Measurements from ENCODE around the gene PPFIA1.
"Not testable (repeated sequence)": the region's sequence is repeated elsewhere in the genome, so short reads cannot be mapped to it uniquely, and the experiment has no call there.

The PPFIA1 gene

GRCh38 chr11:70383664-70384565, 113.4 kb downstream of the PPFIA1 start:
- Mint-ChIP-seq H3K4me3 (no peak overlapping the region), H3K36me3 (ENCODE audit: low read depth) (peaks cover 65% of the 10 kb centered on the region), H3K27ac (no peak overlapping the region), H3K27me3 (no peaks in the 10 kb centered on the region), H3K9me3 (no peaks in the 10 kb centered on the region), H3K4me1 (ENCODE audit: low read depth) (no peaks in the 10 kb centered on the region)
- DNase-seq = no peak

GRCh38 chr11:70384566-70385152, 114.2 kb downstream of the PPFIA1 start:
- Mint-ChIP-seq H3K4me3 (no peak overlapping the region), H3K27me3 (no peaks in the 10 kb centered on the region), H3K27ac (peak overlapping the region; percentile 33), H3K4me1 (ENCODE audit: low read depth) (no peaks in the 10 kb centered on the region), H3K9me3 (no peaks in the 10 kb centered on the region), H3K36me3 (ENCODE audit: low read depth) (peaks cover 58% of the 10 kb centered on the region)
- DNase-seq = no peak

- Mint-ChIP-seq H3K27ac (no peak overlapping the region), H3K36me3 (ENCODE audit: low read depth) (peaks cover 35% of the 10 kb centered on the region), H3K4me1 (ENCODE audit: low read depth) (no peaks in the 10 kb centered on the region), H3K9me3 (no peaks in the 10 kb centered on the region), H3K4me3 (no peak overlapping the region), H3K27me3 (peaks cover 5% of the 10 kb centered on the region)
- DNase-seq = no peak
These were observed 117.1 kb downstream of the PPFIA1 start for GRCh38 chr11:70387564-70387963.

- H3K36me3 Mint-ChIP-seq (ENCODE audit: low read depth) = peaks cover 27% of the 10 kb centered on the region
- DNase-seq = no peak
- no peak overlapping the region for H3K27ac Mint-ChIP-seq
- no peaks in the 10 kb centered on the region for H3K4me1 Mint-ChIP-seq (ENCODE audit: low read depth)
- H3K4me3 Mint-ChIP-seq = no peak overlapping the region
- no peaks in the 10 kb centered on the region for H3K9me3 Mint-ChIP-seq
- peaks cover 14% of the 10 kb centered on the region for H3K27me3 Mint-ChIP-seq
These were observed 118.7 kb downstream of the PPFIA1 start for GRCh38 chr11:70389201-70389600.

- H3K4me1 Mint-ChIP-seq (ENCODE audit: low read depth); H3K9me3 Mint-ChIP-seq; DNase-seq; H3K27ac Mint-ChIP-seq; H3K4me3 Mint-ChIP-seq: not testable (repeated sequence)
- Mint-ChIP-seq H3K36me3 (ENCODE audit: low read depth) (peaks cover 17% of the 10 kb centered on the region), H3K27me3 (peaks cover 24% of the 10 kb centered on the region)
These were observed 120.4 kb downstream of the PPFIA1 start for GRCh38 chr11:70390882-70391281.

GRCh38 chr11:70394211-70394950, 123.9 kb downstream of the PPFIA1 start:
- Mint-ChIP-seq H3K4me1 (ENCODE audit: low read depth) (peaks cover 13% of the 10 kb centered on the region), H3K9me3 (no peaks in the 10 kb centered on the region), H3K27me3 (peaks cover 38% of the 10 kb centered on the region)

GRCh38 chr11:70397336-70397982, 127.0 kb downstream of the PPFIA1 start:
- H3K4me1 Mint-ChIP-seq (ENCODE audit: low read depth) = peaks cover 34% of the 10 kb centered on the region

More at GRCh38 chr11:70394211-70394950, 123.9 kb downstream of the PPFIA1 start:
- no peak overlapping the region for H3K27ac Mint-ChIP-seq
- no peak for DNase-seq
- peaks cover 19% of the 10 kb centered on the region for H3K36me3 Mint-ChIP-seq (ENCODE audit: low read depth)
- no peak overlapping the region for H3K4me3 Mint-ChIP-seq

GRCh38 chr11:70397983-70398833, 127.7 kb downstream of the PPFIA1 start, which contains the start of gene CTTN:
Gene CTTN (plus strand): TSS chr11:70398529. CDS start chr11:70407298, 8,769 bp downstream.
- peaks cover 41% of the 10 kb centered on the region for H3K4me1 Mint-ChIP-seq (ENCODE audit: low read depth)
- peak within 1 kb of the TSS; percentile 89 for H3K27ac Mint-ChIP-seq
- peaks cover 59% of the 10 kb centered on the region for H3K27me3 Mint-ChIP-seq
- H3K4me3 Mint-ChIP-seq = peak within 1 kb of the TSS; percentile 82
- peaks cover 19% of the 10 kb centered on the region for H3K36me3 Mint-ChIP-seq (ENCODE audit: low read depth)
- peak; percentile 86 for DNase-seq
- no peaks in the 10 kb centered on the region for H3K9me3 Mint-ChIP-seq

More at GRCh38 chr11:70397336-70397982, 127.0 kb downstream of the PPFIA1 start:
- peak; percentile 59 for DNase-seq
- H3K27me3 Mint-ChIP-seq = peaks cover 54% of the 10 kb centered on the region
- peak overlapping the region; percentile 82 for H3K4me3 Mint-ChIP-seq
- H3K9me3 Mint-ChIP-seq = no peaks in the 10 kb centered on the region
- peak overlapping the region; percentile 89 for H3K27ac Mint-ChIP-seq
- peaks cover 19% of the 10 kb centered on the region for H3K36me3 Mint-ChIP-seq (ENCODE audit: low read depth)

- DNase-seq = no peak
- Mint-ChIP-seq H3K27ac (peak overlapping the region; percentile 33), H3K4me1 (ENCODE audit: low read depth) (peaks cover 41% of the 10 kb centered on the region), H3K4me3 (peak overlapping the region; percentile 70), H3K9me3 (no peaks in the 10 kb centered on the region), H3K27me3 (peaks cover 51% of the 10 kb centered on the region), H3K36me3 (ENCODE audit: low read depth) (peaks cover 14% of the 10 kb centered on the region)
These were observed 128.6 kb downstream of the PPFIA1 start for GRCh38 chr11:70398834-70399680.

- Mint-ChIP-seq H3K4me1 (ENCODE audit: low read depth) (peaks cover 41% of the 10 kb centered on the region), H3K9me3 (no peaks in the 10 kb centered on the region), H3K27me3 (peaks cover 47% of the 10 kb centered on the region), H3K27ac (peak overlapping the region; percentile 18), H3K4me3 (peak overlapping the region; percentile 70), H3K36me3 (ENCODE audit: low read depth) (peaks cover 14% of the 10 kb centered on the region)
- no peak for DNase-seq
These were observed 129.2 kb downstream of the PPFIA1 start for GRCh38 chr11:70399681-70400112.

- Mint-ChIP-seq H3K36me3 (ENCODE audit: low read depth) (peaks cover 17% of the 10 kb centered on the region), H3K4me1 (ENCODE audit: low read depth) (peaks cover 41% of the 10 kb centered on the region), H3K9me3 (no peaks in the 10 kb centered on the region), H3K4me3 (peak overlapping the region; percentile 70), H3K27me3 (peaks cover 42% of the 10 kb centered on the region), H3K27ac (no peak overlapping the region)
- no peak for DNase-seq
These were observed 130.2 kb downstream of the PPFIA1 start for GRCh38 chr11:70400643-70401042.

GRCh38 chr11:70402016-70402415, 131.5 kb downstream of the PPFIA1 start:
- H3K27me3 Mint-ChIP-seq = peaks cover 36% of the 10 kb centered on the region
- H3K36me3 Mint-ChIP-seq (ENCODE audit: low read depth) = peaks cover 19% of the 10 kb centered on the region
- H3K4me3 Mint-ChIP-seq = no peak overlapping the region
- no peak for DNase-seq
- no peak overlapping the region for H3K27ac Mint-ChIP-seq
- H3K4me1 Mint-ChIP-seq (ENCODE audit: low read depth) = peaks cover 40% of the 10 kb centered on the region
- H3K9me3 Mint-ChIP-seq = no peaks in the 10 kb centered on the region

- H3K4me3 Mint-ChIP-seq = no peak overlapping the region
These were observed 132.2 kb downstream of the PPFIA1 start for GRCh38 chr11:70402685-70403084.

More at GRCh38 chr11:70402685-70403084, 132.2 kb downstream of the PPFIA1 start:
- peaks cover 29% of the 10 kb centered on the region for H3K27me3 Mint-ChIP-seq
- peaks cover 22% of the 10 kb centered on the region for H3K36me3 Mint-ChIP-seq (ENCODE audit: low read depth)
- H3K4me1 Mint-ChIP-seq (ENCODE audit: low read depth) = peaks cover 33% of the 10 kb centered on the region
- H3K27ac Mint-ChIP-seq = no peak overlapping the region
- H3K9me3 Mint-ChIP-seq = no peaks in the 10 kb centered on the region
- no peak for DNase-seq

Data from activated T-cell treated with anti-CD3 and anti-CD28 coated beads, Interleukin-2, amount 50 U/mL, for 24 hours (primary cell).